Myocyte (in vitro differentiated cells): ENCODE results near the gene OR6A2. TPM values are rescaled to one million over a fixed set of nuclear protein-coding genes. Genes with fewer than 3 reads are reported as not detected.
"Not testable (repeated sequence)": the region's sequence is repeated elsewhere in the genome, so short reads cannot be mapped to it uniquely, and the experiment has no call there.

Experiments used
- DNase-seq: peaks from one replicate; pipeline ENCODE4 v3.0.0-alpha.2; 2012; ENCODE audit warnings: low read depth
- polyA plus RNA-seq: library from polyadenylated mRNA; unstranded; fragments of >200 nt; gene quantifications from one replicate; pipeline ENCODE4 v1.2.1, GENCODE V29; 2012; ENCODE audit warnings: missing spikeins
- total RNA-seq: library from RNA; depleted of rRNA; stranded (reverse); fragments of >200 nt; gene quantifications from 2 replicates; pipeline ENCODE4 v1.2.3, GENCODE V29; 2014

Gene OR6A2
- total RNA-seq, result not detected in 2 replicates
- polyA plus RNA-seq, result not detected

DNA sequence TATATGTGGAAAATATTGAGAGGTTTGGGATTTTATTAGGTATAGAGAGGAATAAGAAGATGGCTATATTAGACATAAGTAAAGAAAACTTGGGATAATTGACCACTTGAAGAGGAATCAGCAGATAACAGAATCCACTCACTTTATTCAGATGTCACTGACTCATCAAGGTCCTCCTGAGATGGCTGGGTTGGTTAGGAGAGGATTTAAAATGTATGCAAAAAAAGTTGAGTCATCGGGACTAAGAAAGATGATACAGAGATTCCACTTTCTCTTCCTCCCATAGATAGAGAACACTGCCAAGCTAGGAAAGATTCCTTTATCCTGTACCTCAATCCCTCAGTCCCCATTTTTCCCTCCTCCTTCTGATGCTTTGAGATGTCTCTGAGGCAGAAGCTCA is at the start of gene OR6A2:
OR6A2 (minus strand) TSS at position 288 of the 400 bp plus-strand sequence. CDS start 3,981 bp downstream, outside the sequence.
- DNase-seq, result no peak

- no peak for DNase-seq
Measured at GRCh38 chr11:6845383-6845782, 45.9 kb upstream of the OR6A2 start, which contains the start of gene OR10A5. Gene OR10A5 (plus strand): TSS chr11:6845683. CDS start chr11:6845683, 0 bp downstream.

DNA sequence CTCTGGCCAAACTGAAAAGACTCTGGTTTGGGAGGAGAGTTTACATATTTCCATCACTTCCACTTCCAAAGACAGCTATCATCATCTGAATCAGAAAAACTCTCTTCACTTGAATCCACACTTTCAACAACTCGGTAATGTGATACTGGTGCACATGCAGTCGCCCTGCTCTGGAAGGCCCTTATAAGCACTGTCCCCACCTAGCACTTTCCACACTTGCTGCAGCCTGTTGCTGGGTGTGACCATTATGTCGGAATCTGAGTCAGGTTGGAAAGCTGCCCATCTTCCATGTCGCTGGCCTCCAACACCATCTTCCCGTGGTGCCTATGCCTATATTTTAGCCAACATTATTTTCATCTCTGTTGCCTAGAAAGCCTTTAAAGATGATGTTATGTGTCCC is 44.9 kb upstream of the OR6A2 start:
- DNase-seq, result peak; percentile 8

DNA sequence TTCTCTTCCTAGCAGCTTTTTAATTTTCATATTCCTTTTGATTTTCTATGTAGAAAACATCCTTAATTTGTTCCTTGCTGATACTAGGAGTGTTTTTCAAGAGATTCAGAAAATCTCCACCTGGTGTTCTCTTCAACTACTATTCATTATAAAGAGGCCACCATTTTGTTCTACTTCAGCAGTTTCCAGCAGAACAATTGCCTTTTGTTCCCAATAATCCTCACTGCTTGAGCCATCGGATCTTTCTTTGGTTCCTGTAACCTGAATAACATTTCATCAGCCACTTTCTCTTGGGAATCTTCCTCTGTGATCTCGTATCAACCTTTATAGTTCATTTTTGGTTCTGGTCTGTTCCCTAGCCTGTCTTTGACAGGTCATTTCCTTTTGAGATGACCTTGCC is 44.2 kb upstream of the OR6A2 start:
- no peak for DNase-seq

- DNase-seq, result no peak
Measured at GRCh38 chr11:6841694-6842093, 42.2 kb upstream of the OR6A2 start.

GRCh38 chr11:6834021-6834420 is 34.5 kb upstream of the OR6A2 start:
- DNase-seq, result no peak

- DNase-seq, result no peak
Measured at GRCh38 chr11:6833356-6833755, 33.9 kb upstream of the OR6A2 start.

DNA sequence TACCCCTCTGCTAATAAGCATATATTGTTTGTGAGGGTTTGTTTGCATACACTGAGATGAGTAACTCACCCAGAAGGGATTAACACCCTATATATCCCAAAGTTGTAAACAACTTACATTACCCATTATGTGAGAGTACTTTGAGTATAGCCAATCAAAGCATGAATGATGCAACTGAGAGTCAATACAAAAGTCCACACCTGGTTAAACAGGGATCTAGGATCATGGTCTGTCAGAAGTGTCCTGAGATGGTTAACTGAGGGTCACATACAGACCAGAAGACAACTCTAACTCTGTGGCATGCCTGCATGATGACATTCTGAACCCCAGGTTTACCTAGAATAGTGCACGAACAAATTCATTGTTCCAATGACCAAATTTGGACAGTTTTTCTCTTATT is 28.6 kb upstream of the OR6A2 start:
- no peak for DNase-seq

- DNase-seq, result no peak
Measured at GRCh38 chr11:6825231-6825744, 25.8 kb upstream of the OR6A2 start.

DNA sequence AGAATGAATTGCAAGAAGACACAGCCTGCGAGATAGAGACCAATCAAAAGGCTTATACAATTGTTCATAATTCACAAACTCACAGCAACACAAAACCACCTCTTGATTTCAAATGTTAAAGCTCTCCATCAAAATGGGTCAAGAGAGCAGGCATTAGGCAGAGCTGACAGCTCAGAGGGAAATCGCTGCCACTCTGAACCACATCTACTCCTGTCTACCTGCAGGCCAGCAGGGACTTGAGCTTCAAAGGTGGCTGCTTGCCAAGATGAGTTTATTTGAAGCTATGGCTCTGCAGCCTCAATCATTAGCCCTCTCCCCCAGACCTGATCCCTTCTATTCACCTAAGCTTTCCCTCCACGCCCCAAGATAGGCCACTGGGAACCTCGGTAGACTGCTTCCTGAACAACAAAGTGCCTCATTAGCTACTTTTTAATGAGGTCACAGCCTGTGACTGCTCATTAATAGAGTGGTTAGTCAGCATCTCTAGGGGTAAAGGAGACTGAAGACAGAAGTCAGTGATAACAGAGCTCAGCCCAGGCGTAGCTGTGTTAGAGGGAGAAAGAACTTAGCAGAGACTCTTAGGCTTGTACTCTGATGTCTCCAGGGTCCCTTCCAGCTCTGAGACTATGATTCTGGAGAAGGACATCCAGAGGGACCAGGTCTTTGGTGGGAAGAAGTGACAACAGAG is 24.8 kb upstream of the OR6A2 start:
- DNase-seq, result no peak

DNA sequence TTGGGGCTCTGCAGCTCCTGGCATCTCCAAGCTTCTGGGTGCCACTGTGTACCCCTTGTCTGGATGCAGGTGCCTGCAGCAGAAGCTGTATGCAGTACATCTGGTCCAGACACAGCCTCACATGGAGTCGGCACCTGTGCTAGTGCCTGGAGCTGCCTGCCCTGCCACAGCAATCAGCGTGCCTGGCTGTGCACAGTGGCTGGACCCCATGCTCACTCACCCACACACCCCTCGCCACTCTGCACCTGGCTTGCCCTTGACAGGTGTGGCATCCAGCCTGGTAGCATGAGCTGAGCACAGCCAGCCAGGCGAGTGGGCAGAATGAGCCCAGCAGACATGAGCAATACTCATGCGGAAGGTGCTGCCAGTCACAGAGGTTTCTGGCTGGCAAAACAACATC is 19.5 kb upstream of the OR6A2 start:
- no peak for DNase-seq

- no peak for DNase-seq
Measured at GRCh38 chr11:6817694-6818093, 18.2 kb upstream of the OR6A2 start.

DNA sequence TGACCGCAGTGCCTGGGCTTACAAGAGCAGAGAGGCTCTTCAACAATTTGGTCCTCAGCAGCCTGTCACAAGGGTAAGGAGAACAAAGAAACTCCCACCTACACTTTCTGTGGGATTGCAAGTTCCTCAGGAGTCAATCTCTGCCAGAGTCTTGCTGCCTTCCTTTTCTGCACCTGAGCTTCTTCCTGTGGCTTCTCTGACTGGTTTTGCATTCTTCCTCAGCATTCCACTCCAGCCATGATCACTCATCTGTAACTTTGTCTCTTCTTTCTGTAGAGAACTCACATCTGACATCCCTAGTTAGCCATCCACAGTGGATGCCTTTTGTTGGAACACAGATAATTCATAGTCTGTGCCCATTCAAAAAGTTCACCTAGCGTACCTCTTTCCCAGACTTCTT is 14.2 kb upstream of the OR6A2 start:
- no peak for DNase-seq

- DNase-seq, result peak; percentile 56
Measured at GRCh38 chr11:6812390-6813005, 13.0 kb upstream of the OR6A2 start.

GRCh38 chr11:6801075-6801474 is 1.6 kb upstream of the OR6A2 start:
- DNase-seq, result not testable (repeated sequence)

DNA sequence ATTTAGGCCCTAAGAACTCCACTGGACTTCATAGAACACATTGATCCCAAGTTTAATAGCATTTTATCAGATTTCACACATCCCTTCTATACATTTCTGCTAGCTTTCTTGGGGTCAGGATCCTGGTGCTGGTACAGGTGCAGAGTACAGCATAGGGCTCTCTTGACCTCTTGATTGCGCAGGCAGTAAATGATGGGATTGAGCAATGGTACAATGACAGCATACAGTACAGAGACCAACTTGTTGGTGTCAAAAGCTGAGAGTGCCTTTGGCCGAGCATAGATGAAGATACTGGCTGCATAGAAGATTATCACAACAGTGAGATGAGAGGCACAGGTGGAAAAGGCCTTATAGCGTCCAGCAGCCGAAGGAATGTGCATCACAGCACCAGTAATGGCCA is 4.8 kb downstream of the OR6A2 start:
- DNase-seq, result no peak

DNA sequence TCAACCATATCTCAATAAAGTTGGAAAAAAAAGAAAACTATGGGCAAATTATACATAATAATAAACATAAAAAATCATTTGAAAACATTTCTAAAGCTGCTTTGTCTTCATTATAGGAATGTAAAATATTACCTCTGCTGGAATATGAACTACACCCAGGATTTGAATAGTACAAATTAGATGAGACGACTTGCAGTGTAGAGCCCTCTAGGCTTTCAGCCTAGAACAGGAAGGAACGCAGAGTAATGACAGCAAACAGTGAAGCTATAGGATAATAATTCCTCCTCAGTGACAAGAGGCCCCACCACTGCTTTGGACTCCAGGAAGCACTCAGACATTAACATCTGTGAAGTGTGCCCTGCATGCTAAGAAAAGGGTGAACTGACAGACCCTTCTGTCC is 8.9 kb downstream of the OR6A2 start:
- no peak for DNase-seq

- no peak for DNase-seq
Measured at GRCh38 chr11:6782720-6783119, 16.8 kb downstream of the OR6A2 start, which contains the start of gene OR2AG1. Gene OR2AG1 (plus strand): TSS chr11:6783020. CDS start chr11:6785038, 2,018 bp downstream.

DNA sequence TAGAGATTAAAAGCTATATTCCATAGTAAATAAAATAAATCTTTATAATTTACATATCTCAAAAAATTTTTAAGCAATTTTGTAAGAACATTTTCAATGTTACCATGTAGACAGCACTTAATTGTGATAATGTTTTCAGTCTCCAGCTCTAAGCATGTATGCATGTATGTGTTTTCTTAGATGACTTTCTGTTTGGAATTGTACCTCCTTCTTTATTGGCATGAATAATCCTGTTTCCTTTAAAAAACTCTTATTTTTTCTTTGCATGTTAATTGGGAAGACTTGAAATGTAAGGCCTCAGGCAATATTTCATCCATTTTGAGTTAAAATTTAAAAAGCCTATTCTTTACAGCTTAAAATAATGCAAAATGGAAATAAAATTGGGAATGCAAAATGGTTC is 18.7 kb downstream of the OR6A2 start:
- no peak for DNase-seq

DNA sequence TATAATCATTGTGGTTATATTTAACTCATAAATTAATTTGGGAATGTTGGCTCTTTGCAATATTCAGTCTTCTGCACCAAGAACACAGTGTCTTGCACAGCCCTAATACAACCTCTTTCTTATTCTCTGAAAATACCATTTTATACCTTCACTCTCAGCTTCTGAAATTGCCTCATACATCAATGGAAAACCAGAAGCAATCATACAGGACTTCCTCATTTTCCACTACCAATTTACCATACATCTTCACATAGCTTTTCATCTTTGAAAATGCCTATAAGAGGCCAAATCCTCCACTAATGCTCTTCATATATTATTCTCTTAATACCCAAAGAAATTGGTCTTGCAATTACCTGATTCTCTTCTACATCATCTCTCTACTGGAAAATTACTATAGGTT is 21.0 kb downstream of the OR6A2 start:
- DNase-seq, result no peak

- DNase-seq, result no peak
Measured at GRCh38 chr11:6771926-6772893, 27.3 kb downstream of the OR6A2 start, which contains the start of gene OR2AG2. Gene OR2AG2 (minus strand): TSS chr11:6771976. CDS start chr11:6768957, 3,019 bp downstream.
